T-helper 2 cell treated with Interferon-gamma antibody and Interleukin-4, amounts not matched to agents 100 ng/mL and 5 ng/mL, for 36 hours (primary cell): Measurements from ENCODE around the gene MGAT5. TPM values are rescaled to one million over a fixed set of nuclear protein-coding genes. Genes with fewer than 3 reads are reported as not detected.

ENCODE experiments used
- intact Hi-C: fragments of 100-400 bp; cut with micrococcal nuclease; formaldehyde crosslinking; loops from one replicate; pipeline ENCODE4 v1.15.1; 2023
- total RNA-seq: library from RNA; stranded (reverse); gene quantifications from 2 replicates; pipeline ENCODE4 v1.2.3, GENCODE V29; 2022

The MGAT5 gene
- total RNA-seq, 1 donor from 2014 or later, result 18.6 TPM

GRCh38 chr2:134386310-134386709, 132.4 kb downstream of the MGAT5 start:
- intact Hi-C loops, result no loop called here

- intact Hi-C loops, result no loop called here
These were observed 135.5 kb downstream of the MGAT5 start for GRCh38 chr2:134389381-134389780.

GRCh38 chr2:134391751-134392160, 137.9 kb downstream of the MGAT5 start:
- intact Hi-C loops, result no loop called here

GRCh38 chr2:134392442-134393074, 138.7 kb downstream of the MGAT5 start:
- intact Hi-C loops, result no loop called here

- intact Hi-C loops, result no loop called here
These were observed 139.2 kb downstream of the MGAT5 start for GRCh38 chr2:134393075-134393461.

GRCh38 chr2:134395779-134396178, 141.9 kb downstream of the MGAT5 start:
- intact Hi-C loops, result no loop called here

GRCh38 chr2:134396493-134396892, 142.6 kb downstream of the MGAT5 start:
- intact Hi-C loops, result no loop called here

- intact Hi-C loops, result no loop called here
These were observed 143.4 kb downstream of the MGAT5 start for GRCh38 chr2:134397146-134397896.

GRCh38 chr2:134398300-134398699, 144.4 kb downstream of the MGAT5 start:
- intact Hi-C loops, result no loop called here

GRCh38 chr2:134399096-134399495, 145.2 kb downstream of the MGAT5 start:
- intact Hi-C loops, result no loop called here

GRCh38 chr2:134401081-134401497, 147.2 kb downstream of the MGAT5 start:
- intact Hi-C loops, result no loop called here

GRCh38 chr2:134401789-134402188, 147.9 kb downstream of the MGAT5 start:
- intact Hi-C loops, result no loop called here

GRCh38 chr2:134402410-134402809, 148.5 kb downstream of the MGAT5 start:
- intact Hi-C loops, result no loop called here

- intact Hi-C loops, result no loop called here
These were observed 151.8 kb downstream of the MGAT5 start for GRCh38 chr2:134405611-134406081.

GRCh38 chr2:134406311-134406710, 152.4 kb downstream of the MGAT5 start:
- intact Hi-C loops, result no loop called here

GRCh38 chr2:134406736-134407135, 152.9 kb downstream of the MGAT5 start:
- intact Hi-C loops, result no loop called here

- intact Hi-C loops, result no loop called here
These were observed 153.4 kb downstream of the MGAT5 start for GRCh38 chr2:134407154-134407890.

- intact Hi-C loops, result no loop called here
These were observed 154.5 kb downstream of the MGAT5 start for GRCh38 chr2:134408386-134408785.

GRCh38 chr2:134408791-134409190, 154.9 kb downstream of the MGAT5 start:
- intact Hi-C loops, result no loop called here

- intact Hi-C loops, result no loop called here
These were observed 156.1 kb downstream of the MGAT5 start for GRCh38 chr2:134410006-134410405.

- intact Hi-C loops, result no loop called here
These were observed 157.0 kb downstream of the MGAT5 start for GRCh38 chr2:134410831-134411231.

GRCh38 chr2:134411279-134411827, 157.5 kb downstream of the MGAT5 start:
- intact Hi-C loops, result no loop called here
